Stimulated activated naive CD8-positive, alpha-beta T cell treated with anti-CD3 and anti-CD28 coated beads, Interleukin-15, Interleukin-2, amounts not matched to agents 100 ng/mL and 50 ng/mL, for 24 hours (primary cell): ENCODE data around the gene DRGX.

Experiments
- H3K27ac Mint-ChIP-seq: one replicate; pipeline ENCODE4 v1.8.0; 2021; ENCODE audit warnings: mild to moderate bottlenecking, mixed read lengths
- H3K27me3 Mint-ChIP-seq: one replicate; pipeline ENCODE4 v1.8.0; 2021; ENCODE audit warnings: mixed read lengths
- H3K36me3 Mint-ChIP-seq: one replicate; pipeline ENCODE4 v1.8.0; 2021; ENCODE audit warnings: low read depth, mixed read lengths
- H3K4me1 Mint-ChIP-seq: one replicate; pipeline ENCODE4 v1.8.0; 2021; ENCODE audit warnings: low read depth, mixed read lengths
- H3K4me3 Mint-ChIP-seq: one replicate; pipeline ENCODE4 v1.8.0; 2021; ENCODE audit warnings: mild to moderate bottlenecking, mixed read lengths
- H3K9me3 Mint-ChIP-seq: one replicate; pipeline ENCODE4 v1.8.0; 2021; ENCODE audit warnings: mixed read lengths

DRGX gene

DNA sequence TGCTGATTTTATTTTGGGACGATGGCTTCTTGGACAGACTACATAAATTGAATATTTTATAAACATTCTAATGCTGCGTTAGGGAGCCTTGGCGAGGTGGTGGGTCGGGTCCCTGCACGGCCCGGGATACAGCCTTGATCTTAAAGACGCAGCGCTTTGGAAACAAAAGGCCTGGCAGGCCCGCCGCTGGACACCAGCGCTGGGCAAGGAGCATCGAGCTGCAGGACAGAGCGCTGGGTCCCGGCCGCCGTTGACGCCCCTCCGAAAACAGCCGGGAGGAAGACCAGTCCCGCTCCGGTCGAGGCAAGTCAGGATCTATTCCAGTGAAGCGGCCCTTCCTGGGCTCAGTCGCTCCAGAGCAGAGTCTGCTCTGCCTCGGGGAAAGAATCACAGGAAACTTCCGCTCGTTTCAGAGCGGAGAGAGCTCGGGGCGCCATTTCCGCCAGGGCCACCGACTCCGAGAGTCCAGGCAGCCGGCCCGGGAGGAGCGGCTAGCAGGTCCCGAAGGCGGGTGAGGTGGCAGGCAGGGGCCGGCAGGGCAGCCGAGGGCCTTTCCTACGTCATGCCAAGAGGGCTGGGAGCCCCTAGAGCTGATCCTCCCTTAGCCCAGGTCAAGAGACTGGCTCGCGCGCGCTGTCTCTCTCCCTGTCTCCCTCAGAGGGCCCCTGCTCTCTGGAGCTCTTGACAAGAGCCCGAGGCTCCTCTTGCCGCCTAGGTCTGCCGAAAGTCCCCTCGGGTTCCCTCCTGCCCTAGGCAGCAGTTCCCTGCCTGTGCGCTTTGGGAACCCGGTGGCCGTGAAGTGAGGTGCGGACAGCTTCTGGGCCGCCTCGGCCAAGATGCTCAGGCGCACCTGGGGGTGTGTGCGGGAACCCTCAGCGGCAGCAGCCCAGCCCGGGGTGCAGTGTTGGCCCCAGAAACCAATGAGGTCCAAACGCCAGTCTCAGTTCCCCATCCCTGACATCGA lies 1.4 kb upstream of the DRGX start:
- no peak overlapping the region for H3K27ac Mint-ChIP-seq
- no peaks in the 10 kb centered on the region for H3K9me3 Mint-ChIP-seq
- no peaks in the 10 kb centered on the region for H3K36me3 Mint-ChIP-seq
- H3K4me3 Mint-ChIP-seq, result no peak overlapping the region
- peaks cover 75% of the 10 kb centered on the region for H3K27me3 Mint-ChIP-seq
- peaks cover 14% of the 10 kb centered on the region for H3K4me1 Mint-ChIP-seq

DNA sequence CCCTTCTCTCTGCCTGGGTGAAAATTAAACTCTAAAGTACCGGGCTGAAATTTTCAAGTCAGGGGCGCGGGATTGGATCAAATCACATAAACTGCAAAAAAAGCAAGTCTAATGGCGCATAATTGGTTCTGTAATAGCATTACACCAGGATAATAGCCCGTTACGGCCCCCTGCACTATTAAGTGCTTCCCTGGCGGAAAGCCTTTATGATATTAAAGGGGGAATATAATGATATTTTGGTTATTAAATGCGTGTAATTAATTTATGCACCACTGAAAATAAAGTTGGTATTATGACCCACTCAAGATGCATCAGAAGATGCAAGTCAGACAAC lies 744 bp upstream of the DRGX start:
- Mint-ChIP-seq H3K4me1 (peaks cover 14% of the 10 kb centered on the region), H3K36me3 (no peaks in the 10 kb centered on the region)

DNA sequence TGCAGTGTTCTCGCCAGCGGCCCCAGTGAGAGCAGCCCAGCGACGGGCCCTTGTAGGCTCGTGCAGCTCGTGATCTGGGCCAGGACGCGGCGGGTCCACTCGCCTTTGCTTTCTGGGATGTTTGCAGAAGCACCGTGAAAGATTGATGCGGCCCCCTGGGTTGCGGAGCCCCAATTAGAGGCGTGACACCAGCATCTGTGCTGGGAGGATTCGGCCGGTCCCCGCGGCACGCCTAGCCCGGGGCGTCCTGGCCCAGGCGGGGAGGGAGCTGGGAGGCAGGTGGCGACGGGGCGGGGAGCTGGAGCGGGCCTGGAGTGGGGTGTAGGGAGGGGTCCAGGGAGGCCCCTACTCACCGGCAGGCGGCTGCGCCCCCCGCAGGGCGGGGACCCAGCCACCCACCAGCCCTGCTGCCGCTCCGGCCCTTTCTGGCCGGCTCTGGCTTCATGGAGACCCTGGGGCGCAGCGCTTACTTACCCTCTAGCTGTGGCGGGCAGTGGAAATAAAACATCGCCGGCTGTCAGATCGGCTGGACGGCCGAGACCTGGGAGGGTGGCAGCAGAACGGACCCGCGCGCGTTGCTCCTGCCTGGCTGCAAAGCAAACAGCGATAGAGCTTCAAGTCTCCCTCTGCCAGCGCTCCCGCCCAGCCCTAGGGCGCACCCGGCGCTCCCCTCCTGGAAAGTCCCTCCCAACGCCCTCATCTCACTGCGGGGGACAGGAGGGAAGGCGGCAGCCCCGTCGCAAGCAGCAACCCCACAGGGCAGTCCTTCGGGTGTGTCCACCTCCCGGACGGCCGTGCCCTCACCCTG lies 752 bp downstream of the DRGX start:
- Mint-ChIP-seq H3K27ac (no peak overlapping the region), H3K27me3 (peaks cover 79% of the 10 kb centered on the region), H3K4me3 (no peak overlapping the region), H3K36me3 (no peaks in the 10 kb centered on the region), H3K9me3 (no peaks in the 10 kb centered on the region), H3K4me1 (peaks cover 14% of the 10 kb centered on the region)

More for the DNA sequence above, 744 bp upstream of the DRGX start:
- Mint-ChIP-seq H3K9me3 (no peaks in the 10 kb centered on the region), H3K4me3 (no peak overlapping the region), H3K27ac (no peak overlapping the region), H3K27me3 (peaks cover 80% of the 10 kb centered on the region)

DNA sequence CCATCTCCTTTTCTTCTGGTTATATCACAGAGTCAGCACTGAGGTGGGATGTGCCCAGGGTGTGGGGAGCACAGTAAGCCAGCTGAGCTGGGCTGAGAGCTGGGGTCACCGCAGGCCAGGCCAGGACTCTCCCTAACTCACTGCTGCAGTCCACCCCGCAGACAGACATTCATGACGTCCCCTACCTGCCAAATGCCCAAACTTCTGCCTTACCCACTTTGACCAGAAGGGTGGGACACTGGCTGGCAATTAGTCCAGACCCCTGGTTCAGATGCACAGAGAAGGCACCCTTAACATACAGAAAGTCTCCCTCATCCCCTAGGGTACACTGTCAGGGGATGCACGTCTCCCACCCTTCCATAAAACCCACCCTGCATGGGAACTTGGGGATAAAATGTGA lies 2.1 kb downstream of the DRGX start:
- Mint-ChIP-seq H3K4me1 (peaks cover 13% of the 10 kb centered on the region), H3K36me3 (no peaks in the 10 kb centered on the region), H3K27me3 (peaks cover 78% of the 10 kb centered on the region), H3K4me3 (no peak overlapping the region), H3K27ac (no peak overlapping the region), H3K9me3 (no peaks in the 10 kb centered on the region)

- Mint-ChIP-seq H3K36me3 (no peaks in the 10 kb centered on the region), H3K9me3 (no peaks in the 10 kb centered on the region), H3K27ac (no peak overlapping the region), H3K27me3 (peaks cover 75% of the 10 kb centered on the region), H3K4me1 (peaks cover 8% of the 10 kb centered on the region), H3K4me3 (no peak overlapping the region)
Measured at GRCh38 chr10:49393301-49393700, 2.6 kb downstream of the DRGX start.

- Mint-ChIP-seq H3K36me3 (no peaks in the 10 kb centered on the region), H3K27me3 (peaks cover 53% of the 10 kb centered on the region), H3K4me3 (no peak overlapping the region), H3K4me1 (no peaks in the 10 kb centered on the region), H3K27ac (no peak overlapping the region), H3K9me3 (no peaks in the 10 kb centered on the region)
Measured at GRCh38 chr10:49389361-49389933, 6.4 kb downstream of the DRGX start.

- no peaks in the 10 kb centered on the region for H3K9me3 Mint-ChIP-seq
- H3K4me1 Mint-ChIP-seq, result no peaks in the 10 kb centered on the region
- H3K27me3 Mint-ChIP-seq, result peaks cover 40% of the 10 kb centered on the region
- no peak overlapping the region for H3K4me3 Mint-ChIP-seq
- no peak overlapping the region for H3K27ac Mint-ChIP-seq
- H3K36me3 Mint-ChIP-seq, result no peaks in the 10 kb centered on the region
Measured at GRCh38 chr10:49388161-49388560, 7.7 kb downstream of the DRGX start.

- Mint-ChIP-seq H3K9me3 (no peaks in the 10 kb centered on the region), H3K27me3 (peaks cover 29% of the 10 kb centered on the region), H3K27ac (no peak overlapping the region), H3K4me3 (no peak overlapping the region), H3K4me1 (no peaks in the 10 kb centered on the region), H3K36me3 (no peaks in the 10 kb centered on the region)
Measured at GRCh38 chr10:49387071-49387470, 8.8 kb downstream of the DRGX start.

GRCh38 chr10:49385939-49386922 lies 9.7 kb downstream of the DRGX start:
- Mint-ChIP-seq H3K27me3 (peaks cover 25% of the 10 kb centered on the region), H3K27ac (no peak overlapping the region), H3K4me3 (no peak overlapping the region)

DNA sequence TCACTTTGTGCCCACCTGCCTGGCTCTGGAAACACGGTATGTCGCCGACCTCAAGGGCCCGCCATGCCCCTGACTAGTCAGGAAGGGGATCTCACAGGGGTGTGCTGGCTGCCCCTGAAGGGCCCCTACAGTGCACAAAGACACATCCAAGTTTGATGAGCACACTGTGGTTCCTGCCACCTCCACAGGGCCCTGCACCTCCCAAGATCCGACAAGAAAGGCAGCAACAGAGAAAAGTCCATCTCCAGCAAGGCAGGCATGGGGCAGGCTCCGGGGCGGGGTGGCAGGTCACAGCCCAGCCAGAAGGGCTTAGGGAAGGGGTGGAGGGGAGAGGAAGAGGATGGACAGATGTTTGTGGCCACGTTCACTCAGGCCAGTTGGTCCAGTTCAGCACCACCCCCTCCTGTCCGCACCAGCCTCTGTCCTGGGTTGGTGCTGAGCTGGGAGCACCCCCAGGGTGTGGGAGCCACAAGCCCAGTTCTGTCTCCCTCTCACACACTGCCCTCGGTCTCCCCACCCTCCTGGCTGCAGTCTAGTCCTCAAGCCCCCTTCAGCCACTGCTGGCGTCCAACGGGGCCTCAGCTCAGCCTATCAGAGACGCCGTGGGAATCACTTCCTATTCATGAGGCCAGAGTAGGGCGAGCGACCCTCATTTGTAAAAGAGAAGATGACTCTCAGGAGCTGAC lies 11.5 kb downstream of the DRGX start:
- peaks cover 11% of the 10 kb centered on the region for H3K27me3 Mint-ChIP-seq
- no peak overlapping the region for H3K27ac Mint-ChIP-seq
- no peak overlapping the region for H3K4me3 Mint-ChIP-seq

More at GRCh38 chr10:49385939-49386922, 9.7 kb downstream of the DRGX start:
- Mint-ChIP-seq H3K36me3 (no peaks in the 10 kb centered on the region), H3K9me3 (no peaks in the 10 kb centered on the region), H3K4me1 (no peaks in the 10 kb centered on the region)

GRCh38 chr10:49383853-49384252 lies 12.0 kb downstream of the DRGX start:
- H3K4me3 Mint-ChIP-seq, result no peak overlapping the region
- no peaks in the 10 kb centered on the region for H3K4me1 Mint-ChIP-seq
- no peaks in the 10 kb centered on the region for H3K36me3 Mint-ChIP-seq
- no peaks in the 10 kb centered on the region for H3K9me3 Mint-ChIP-seq
- H3K27me3 Mint-ChIP-seq, result peaks cover 6% of the 10 kb centered on the region
- no peak overlapping the region for H3K27ac Mint-ChIP-seq

More for the DNA sequence above, 11.5 kb downstream of the DRGX start:
- Mint-ChIP-seq H3K36me3 (no peaks in the 10 kb centered on the region), H3K4me1 (no peaks in the 10 kb centered on the region), H3K9me3 (no peaks in the 10 kb centered on the region)

GRCh38 chr10:49382826-49383225 lies 13.1 kb downstream of the DRGX start:
- H3K27ac Mint-ChIP-seq, result no peak overlapping the region
- H3K4me1 Mint-ChIP-seq, result no peaks in the 10 kb centered on the region

DNA sequence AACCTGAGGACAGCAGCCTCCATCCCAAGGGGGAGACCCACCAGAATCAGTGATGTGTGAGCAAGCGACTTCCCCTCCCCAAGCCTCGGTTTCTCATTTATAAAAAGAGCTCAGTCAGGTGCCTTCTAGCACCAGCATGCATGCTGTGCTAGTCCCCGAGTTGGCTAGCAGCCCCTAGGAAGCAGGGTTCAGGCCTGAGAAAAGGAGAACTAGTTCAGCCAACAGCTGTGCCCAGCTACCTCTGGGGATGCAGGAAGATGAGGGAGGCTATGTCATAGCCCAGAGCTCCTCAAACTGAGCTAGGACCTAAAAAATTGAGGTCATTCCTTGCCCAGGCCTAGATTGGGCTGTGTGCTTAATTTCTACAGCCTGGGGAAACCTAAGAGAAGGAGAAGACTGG lies 13.7 kb downstream of the DRGX start:
- no peak overlapping the region for H3K27ac Mint-ChIP-seq
- peaks cover 4% of the 10 kb centered on the region for H3K27me3 Mint-ChIP-seq
- H3K4me1 Mint-ChIP-seq, result no peaks in the 10 kb centered on the region
- no peaks in the 10 kb centered on the region for H3K9me3 Mint-ChIP-seq
- no peak overlapping the region for H3K4me3 Mint-ChIP-seq
- H3K36me3 Mint-ChIP-seq, result no peaks in the 10 kb centered on the region

More at GRCh38 chr10:49382826-49383225, 13.1 kb downstream of the DRGX start:
- Mint-ChIP-seq H3K4me3 (no peak overlapping the region), H3K36me3 (no peaks in the 10 kb centered on the region), H3K27me3 (peaks cover 4% of the 10 kb centered on the region), H3K9me3 (no peaks in the 10 kb centered on the region)
